HepG2 (cell line): ENCODE data around the gene GRIP1. TPM values are rescaled to one million over a fixed set of nuclear protein-coding genes. Genes with fewer than 3 reads are reported as not detected.

Source experiments
- ATAC-seq: fragments of 200-7000 bp; cut with Tn5 transposase; 3 replicates; pipeline ENCODE4 v1.9.1; 2020; ENCODE audit warnings: mild to moderate bottlenecking, moderate library complexity
- BruUV-seq: library from RNA; stranded (reverse); fragments of 400-500 nt; replicated peaks from 2 replicates; lab custom pipeline; 2021; lab: Mats Ljungman, UMichigan
- CTCF ChIA-PET: fragments of 300-600 bp; formaldehyde crosslinking; extraction: SDS; loops from one replicate; lab custom pipeline; 2021; ENCODE audit warnings: low total read pairs, inconsistent platforms, low intra/inter-chr PET ratio; lab: Yijun Ruan, JAX
- POLR2A ChIA-PET: fragments of 350-600 bp; sonication (Branson Sonifier 250); formaldehyde crosslinking; loops from one replicate; lab custom pipeline; 2020; ENCODE audit warnings: antibody characterized with exemption, inconsistent platforms; lab: Yijun Ruan, JAX
- DNase-seq: peaks from one replicate; pipeline ENCODE4 v3.0.0-alpha.2; 2015; ENCODE audit warnings: low spot score
- FAIRE-seq: peaks from 3 replicates; lab custom pipeline; 2011; peaks lifted over from hg19 to GRCh38; lab: Jason Lieb, UNC
- H2AFZ ChIP-seq: one replicate; pipeline ENCODE4 v1.6.1; 2011; ENCODE audit warnings: low read length, inconsistent platforms
- H3K27ac ChIP-seq: fragments of 300-600 bp; 3 replicates; pipeline ENCODE4 v1.8.0; 2011; ENCODE audit warnings: mixed run types, mild to moderate bottlenecking, mixed read lengths, low read length, inconsistent platforms; ENCODE audit not compliant: insufficient read depth; ENCODE audit errors: extremely low read length
- H3K27me3 ChIP-seq, 2 experiments: fragments of 200-600 bp in 1 of 2; 2 replicates in 1 of 2; 3 replicates in 1 of 2; pipeline versions ENCODE4 v1.6.0 to v1.8.0; 2011; ENCODE audit warnings: low read length in 2 of 2, mild to moderate bottlenecking in 2 of 2, moderate library complexity in 2 of 2, inconsistent platforms in 1 of 2; ENCODE audit not compliant: insufficient read depth in 2 of 2, control insufficient read depth in 1 of 2
- H3K36me3 ChIP-seq, 2 experiments: fragments of 200-600 bp in 1 of 2; replicated peaks in 1 of 2; 2 replicates in 1 of 2; 3 replicates in 1 of 2; pipeline versions ENCODE4 v1.5.1 to v1.8.0; 2011; ENCODE audit warnings: low read length in 2 of 2, inconsistent platforms in 1 of 2; ENCODE audit not compliant: insufficient read depth in 2 of 2, control insufficient read depth in 1 of 2
- H3K4me1 ChIP-seq: 2 replicates; pipeline ENCODE4 v1.5.1; 2012; ENCODE audit warnings: low read length, inconsistent platforms; ENCODE audit not compliant: insufficient read depth
- H3K4me2 ChIP-seq: 2 replicates; pipeline ENCODE4 v1.6.0; 2011; ENCODE audit warnings: low read depth, low read length, inconsistent platforms
- H3K4me3 ChIP-seq, 3 experiments: fragments of 200-600 bp in 1 of 3; sonication (generic), shearing (Covaris generic) in 1 of 3; replicated peaks in 1 of 3; 2 replicates each; pipeline ENCODE4 v1.5.1; 2011 to 2016; ENCODE audit warnings: low read length in 3 of 3, inconsistent platforms in 2 of 3, low read depth in 2 of 3, mild to moderate bottlenecking in 2 of 3, control low read depth in 1 of 3, mixed read lengths in 1 of 3; ENCODE audit not compliant: insufficient read depth in 1 of 3
- H3K79me2 ChIP-seq: one replicate; pipeline ENCODE4 v1.6.1; 2011; ENCODE audit warnings: low read length, inconsistent platforms; ENCODE audit not compliant: insufficient read depth
- H3K9ac ChIP-seq: 2 replicates; pipeline ENCODE4 v1.6.0; 2011; ENCODE audit warnings: mild to moderate bottlenecking, low read depth, low read length, inconsistent platforms; ENCODE audit not compliant: insufficient read depth
- H3K9me3 ChIP-seq: 2 replicates; pipeline ENCODE4 v1.5.1; 2012; ENCODE audit warnings: mild to moderate bottlenecking, low read length
- H4K20me1 ChIP-seq: 2 replicates; pipeline ENCODE4 v1.6.0; 2011; ENCODE audit warnings: inconsistent platforms, mild to moderate bottlenecking, low read length, moderate library complexity; ENCODE audit not compliant: insufficient read depth
- CBFB ChIP-seq: sonication (generic); formaldehyde crosslinking; IDR thresholded peaks from 2 replicates; pipeline ENCODE4 v1.4.0; 2020; ENCODE audit warnings: missing genetic modification reagents
- CHD2 ChIP-seq: IDR thresholded peaks from 2 replicates; pipeline ENCODE4 v1.6.1; 2011; ENCODE audit warnings: low read depth, low read length, improper control_type of control experiment
- HNRNPL ChIP-seq: fragments of 200-400 bp; formaldehyde crosslinking; IDR thresholded peaks from 2 replicates; pipeline ENCODE4 v1.6.1; 2017; ENCODE audit warnings: mild to moderate bottlenecking, low read depth, low read length
- MEF2D ChIP-seq: sonication (generic); formaldehyde crosslinking; IDR thresholded peaks from 2 replicates; pipeline ENCODE4 v1.5.1; 2020; ENCODE audit warnings: mild to moderate bottlenecking, missing genetic modification reagents
- XBP1 ChIP-seq: sonication (generic); formaldehyde crosslinking; IDR thresholded peaks from 2 replicates; pipeline ENCODE4 v1.5.0; 2020; ENCODE audit warnings: missing genetic modification reagents
- ZNF614 ChIP-seq: IDR thresholded peaks from 2 replicates; pipeline ENCODE4 v1.6.1; 2018; ENCODE audit warnings: missing biosample characterization, missing genetic modification reagents, inconsistent platforms, borderline replicate concordance
- ZNF878 ChIP-seq: sonication (generic); formaldehyde crosslinking; IDR thresholded peaks from 2 replicates; pipeline ENCODE4 v1.8.1; 2023; ENCODE audit warnings: mild to moderate bottlenecking, missing genetic modification reagents, moderate library complexity
- ZSCAN29 ChIP-seq: sonication (generic); formaldehyde crosslinking; conservative IDR thresholded peaks from 2 replicates; pipeline ENCODE4 v1.4.0; 2020; ENCODE audit warnings: mild to moderate bottlenecking, missing genetic modification reagents
- WGBS: methylation state at CpG from one replicate; pipeline ENCODE4 v1.1.6; 2017; ENCODE audit warnings: low lambda C conversion rate; 5-methylcytosine and 5-hydroxymethylcytosine counted together
- in situ Hi-C: cut with HindIII; loops from 2 replicates; pipeline ENCODE4 v1.10.0; 2017; ENCODE audit warnings: low pct_unique_long_range_greater_than_20kb; ENCODE audit not compliant: extremely low pct_ligation_motif_present
- intact Hi-C: fragments of 100-400 bp; cut with micrococcal nuclease; formaldehyde crosslinking; loops from one replicate; pipeline ENCODE4 v1.10.0; 2022; ENCODE audit not compliant: unreplicated experiment
- polyA plus RNA-seq, 8 experiments: library from polyadenylated mRNA; depleted of rRNA in 3 of 8; stranded (reverse) in 7 of 8; unstranded in 1 of 8; fragments of >200 nt; fragmentation: Illumina TruSeq in 4 of 8; extraction: Trizol in 4 of 8; gene quantifications; 2 replicates each; pipeline versions ENCODE4 v1.2.1 to v1.2.3, GENCODE V29; 2011 to 2016; ENCODE audit warnings: low read depth in 4 of 8, missing spikeins in 1 of 8, mixed read lengths in 1 of 8; ENCODE audit not compliant: insufficient read depth in 1 of 8
- total RNA-seq, 5 experiments: library from RNA; depleted of rRNA; stranded (reverse); fragments of >200 nt; fragmentation: Illumina TruSeq; extraction: Trizol; gene quantifications; 2 replicates each; pipeline ENCODE4 v1.2.3, GENCODE V29; 2016; ENCODE audit warnings: low read depth in 1 of 5
- TF ChIP-seq, protein P1 (sequence below): sonication (generic); formaldehyde crosslinking; IDR thresholded peaks from 2 replicates; pipeline ENCODE4 v1.5.1; 2020; ENCODE audit warnings: mild to moderate bottlenecking, missing genetic modification reagents
- TF ChIP-seq, protein P2 (sequence below): sonication (generic); formaldehyde crosslinking; conservative IDR thresholded peaks from 2 replicates; pipeline ENCODE4 v1.8.0; 2022; ENCODE audit warnings: missing genetic modification reagents
- TF ChIP-seq, protein P3 (sequence below): sonication (generic); formaldehyde crosslinking; IDR thresholded peaks from 2 replicates; pipeline ENCODE4 v1.4.0; 2020; ENCODE audit warnings: mild to moderate bottlenecking, low read depth, missing genetic modification reagents

The GRIP1 gene
- total and polyA plus RNA-seq, 2 of the 13 experiments (the other 11 are each of a cell fraction or from before 2014, with no cell fraction given) = not detected

DNA sequence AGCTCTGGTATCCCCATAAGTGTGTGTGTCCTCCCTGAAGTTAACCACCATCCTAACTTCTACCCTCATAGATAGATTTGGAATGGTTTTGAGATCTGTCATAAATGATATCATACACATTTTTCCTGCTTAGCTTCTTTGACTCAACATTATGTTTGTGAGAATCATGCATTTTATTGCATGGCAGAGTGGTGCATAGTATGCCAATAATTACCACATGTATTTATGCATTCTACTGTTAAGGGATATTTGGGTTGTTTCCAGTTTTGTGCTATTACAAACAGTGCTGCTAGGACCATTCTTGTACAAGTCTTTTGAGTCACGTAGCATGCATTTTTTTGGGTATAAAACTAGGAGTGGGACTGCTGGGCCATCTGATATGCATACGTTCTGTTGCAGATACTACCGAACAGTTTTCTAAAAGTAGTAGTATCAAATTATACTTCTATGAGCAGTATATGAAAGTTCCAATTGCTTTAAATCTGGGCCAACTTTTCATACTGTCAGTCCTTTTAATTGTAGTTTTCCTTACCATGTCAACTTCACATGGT lies 13.4 kb downstream of the GRIP1 start:
- CTCF ChIA-PET = no interaction called here
- no peak for DNase-seq
- Histone ChIP-seq H3K36me3 (no peaks in the 10 kb centered on the region), H3K27me3 (no peaks in the 10 kb centered on the region), H3K4me3 (no peak overlapping the region), H3K9me3 (no peaks in the 10 kb centered on the region), H3K27ac (no peak overlapping the region), H4K20me1 (no peaks in the 10 kb centered on the region), H3K9ac (no peak overlapping the region), H3K4me1 (no peaks in the 10 kb centered on the region), H2AFZ (no peak overlapping the region), H3K79me2 (no peaks in the 10 kb centered on the region), H3K4me2 (no peak overlapping the region)
- intact Hi-C loops (no loop called here), in situ Hi-C loops (no loop called here)
- WGBS = 3% methylated on average over 3 of the region's 3 CpGs
- POLR2A ChIA-PET = no interaction called here
- BruUV-seq = no TSS peak
- no peak for ATAC-seq
- TF ChIP-seq, protein P1, sequence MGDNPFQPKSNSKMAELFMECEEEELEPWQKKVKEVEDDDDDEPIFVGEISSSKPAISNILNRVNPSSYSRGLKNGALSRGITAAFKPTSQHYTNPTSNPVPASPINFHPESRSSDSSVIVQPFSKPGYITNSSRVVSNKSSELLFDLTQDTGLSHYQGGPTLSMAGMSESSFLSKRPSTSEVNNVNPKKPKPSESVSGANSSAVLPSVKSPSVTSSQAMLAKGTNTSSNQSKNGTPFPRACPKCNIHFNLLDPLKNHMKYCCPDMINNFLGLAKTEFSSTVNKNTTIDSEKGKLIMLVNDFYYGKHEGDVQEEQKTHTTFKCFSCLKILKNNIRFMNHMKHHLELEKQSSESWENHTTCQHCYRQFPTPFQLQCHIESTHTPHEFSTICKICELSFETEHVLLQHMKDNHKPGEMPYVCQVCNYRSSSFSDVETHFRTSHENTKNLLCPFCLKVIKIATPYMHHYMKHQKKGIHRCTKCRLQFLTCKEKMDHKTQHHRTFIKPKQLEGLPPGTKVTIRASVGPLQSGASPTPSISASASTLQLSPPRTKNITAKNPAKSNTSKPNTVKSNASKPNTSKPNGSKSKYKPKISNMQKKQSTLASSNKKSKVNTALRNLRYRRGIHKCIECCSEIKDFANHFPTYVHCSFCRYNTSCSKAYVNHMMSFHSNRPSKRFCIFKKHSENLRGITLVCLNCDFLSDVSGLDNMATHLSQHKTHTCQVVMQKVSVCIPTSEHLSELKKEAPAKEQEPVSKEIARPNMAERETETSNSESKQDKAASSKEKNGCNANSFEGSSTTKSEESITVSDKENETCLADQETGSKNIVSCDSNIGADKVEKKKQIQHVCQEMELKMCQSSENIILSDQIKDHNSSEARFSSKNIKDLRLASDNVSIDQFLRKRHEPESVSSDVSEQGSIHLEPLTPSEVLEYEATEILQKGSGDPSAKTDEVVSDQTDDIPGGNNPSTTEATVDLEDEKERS (CRISPR knock-in tag) = no peak
- TF ChIP-seq ZSCAN29 (no peak), ZNF614 (CRISPR knock-in tag) (no peak), MEF2D (CRISPR knock-in tag) (no peak), XBP1 (no peak), CBFB (no peak), CHD2 (no peak), HNRNPL (no peak), ZNF878 (CRISPR knock-in tag) (no peak)
- TF ChIP-seq, protein P2, sequence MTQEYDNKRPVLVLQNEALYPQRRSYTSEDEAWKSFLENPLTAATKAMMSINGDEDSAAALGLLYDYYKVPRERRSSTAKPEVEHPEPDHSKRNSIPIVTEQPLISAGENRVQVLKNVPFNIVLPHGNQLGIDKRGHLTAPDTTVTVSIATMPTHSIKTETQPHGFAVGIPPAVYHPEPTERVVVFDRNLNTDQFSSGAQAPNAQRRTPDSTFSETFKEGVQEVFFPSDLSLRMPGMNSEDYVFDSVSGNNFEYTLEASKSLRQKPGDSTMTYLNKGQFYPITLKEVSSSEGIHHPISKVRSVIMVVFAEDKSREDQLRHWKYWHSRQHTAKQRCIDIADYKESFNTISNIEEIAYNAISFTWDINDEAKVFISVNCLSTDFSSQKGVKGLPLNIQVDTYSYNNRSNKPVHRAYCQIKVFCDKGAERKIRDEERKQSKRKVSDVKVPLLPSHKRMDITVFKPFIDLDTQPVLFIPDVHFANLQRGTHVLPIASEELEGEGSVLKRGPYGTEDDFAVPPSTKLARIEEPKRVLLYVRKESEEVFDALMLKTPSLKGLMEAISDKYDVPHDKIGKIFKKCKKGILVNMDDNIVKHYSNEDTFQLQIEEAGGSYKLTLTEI = no peak
- TF ChIP-seq, protein P3, sequence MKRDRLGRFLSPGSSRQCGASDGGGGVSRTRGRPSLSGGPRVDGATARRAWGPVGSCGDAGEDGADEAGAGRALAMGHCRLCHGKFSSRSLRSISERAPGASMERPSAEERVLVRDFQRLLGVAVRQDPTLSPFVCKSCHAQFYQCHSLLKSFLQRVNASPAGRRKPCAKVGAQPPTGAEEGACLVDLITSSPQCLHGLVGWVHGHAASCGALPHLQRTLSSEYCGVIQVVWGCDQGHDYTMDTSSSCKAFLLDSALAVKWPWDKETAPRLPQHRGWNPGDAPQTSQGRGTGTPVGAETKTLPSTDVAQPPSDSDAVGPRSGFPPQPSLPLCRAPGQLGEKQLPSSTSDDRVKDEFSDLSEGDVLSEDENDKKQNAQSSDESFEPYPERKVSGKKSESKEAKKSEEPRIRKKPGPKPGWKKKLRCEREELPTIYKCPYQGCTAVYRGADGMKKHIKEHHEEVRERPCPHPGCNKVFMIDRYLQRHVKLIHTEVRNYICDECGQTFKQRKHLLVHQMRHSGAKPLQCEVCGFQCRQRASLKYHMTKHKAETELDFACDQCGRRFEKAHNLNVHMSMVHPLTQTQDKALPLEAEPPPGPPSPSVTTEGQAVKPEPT = no peak
- FAIRE-seq = no peak
